GM12864 (cell line): ENCODE results near the gene GPR63.

Source experiments
- DNase-seq: peaks from one replicate; pipeline ENCODE4 v3.0.0-alpha.2; 2011; ENCODE audit warnings: low read depth
- H3K4me3 ChIP-seq: 2 replicates; pipeline ENCODE4 v1.5.1; 2011; ENCODE audit warnings: mild to moderate bottlenecking, low read depth, low read length, control low read depth
- CTCF ChIP-seq: IDR thresholded peaks from 2 replicates; pipeline ENCODE4 v1.5.1; 2011; ENCODE audit warnings: low read depth, mild to moderate bottlenecking, moderate library complexity, low read length, control low read depth, inconsistent platforms; ENCODE audit errors: missing control alignments

Gene GPR63

GRCh38 chr6:96786336-96786735 lies 50.9 kb downstream of the GPR63 start:
- DNase-seq = no peak
- no peak for TF ChIP-seq CTCF

GRCh38 chr6:96784650-96785049 lies 52.6 kb downstream of the GPR63 start:
- TF ChIP-seq CTCF = no peak
- no peak overlapping the region for H3K4me3 ChIP-seq
- no peak for DNase-seq

More at GRCh38 chr6:96786336-96786735, 50.9 kb downstream of the GPR63 start:
- H3K4me3 ChIP-seq = no peak overlapping the region

- DNase-seq = no peak
- no peak for TF ChIP-seq CTCF
- no peak overlapping the region for H3K4me3 ChIP-seq
These were observed 54.0 kb downstream of the GPR63 start for GRCh38 chr6:96783307-96783706.

DNA sequence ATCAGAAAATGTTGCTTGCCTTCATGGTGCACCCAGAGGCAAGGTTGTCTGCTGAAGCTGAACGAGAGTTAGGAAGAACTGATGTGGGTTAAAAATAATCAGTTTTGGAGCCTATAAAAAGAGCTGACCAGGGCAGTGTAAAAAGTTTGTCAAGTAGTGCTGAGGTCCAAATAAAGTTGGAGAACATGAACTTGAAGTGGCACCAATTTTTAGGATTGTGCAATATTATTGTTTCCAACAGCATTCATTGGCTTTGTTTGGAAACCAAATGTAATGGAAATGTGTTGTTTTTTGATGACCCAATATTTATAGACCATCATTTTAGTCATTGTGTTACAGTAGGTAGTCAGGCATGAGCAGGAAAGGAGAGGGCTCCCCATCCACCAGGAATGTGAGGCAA lies 55.7 kb downstream of the GPR63 start:
- no peak overlapping the region for H3K4me3 ChIP-seq
- no peak for TF ChIP-seq CTCF
- DNase-seq = no peak

DNA sequence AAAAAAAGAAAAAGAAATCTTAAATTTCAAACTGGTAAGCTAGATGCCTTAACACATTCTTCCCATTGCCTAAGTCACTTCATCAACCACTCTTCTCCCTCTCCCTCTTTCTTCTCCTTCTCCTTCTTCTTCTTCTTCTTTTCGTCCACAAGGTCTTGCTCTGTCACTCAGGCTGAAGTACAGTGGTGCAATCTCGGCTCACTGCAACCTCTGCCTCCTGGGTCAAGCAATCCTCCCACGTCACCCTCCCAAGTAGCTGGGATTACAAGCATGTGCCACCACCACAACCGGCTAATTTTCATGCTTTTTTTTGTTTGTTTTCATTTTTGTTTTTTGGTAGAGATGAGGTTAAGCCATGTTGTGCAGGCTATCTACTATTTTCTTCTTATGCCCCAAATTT lies 60.2 kb downstream of the GPR63 start:
- no peak for DNase-seq
- no peak for TF ChIP-seq CTCF
- no peak overlapping the region for H3K4me3 ChIP-seq

DNA sequence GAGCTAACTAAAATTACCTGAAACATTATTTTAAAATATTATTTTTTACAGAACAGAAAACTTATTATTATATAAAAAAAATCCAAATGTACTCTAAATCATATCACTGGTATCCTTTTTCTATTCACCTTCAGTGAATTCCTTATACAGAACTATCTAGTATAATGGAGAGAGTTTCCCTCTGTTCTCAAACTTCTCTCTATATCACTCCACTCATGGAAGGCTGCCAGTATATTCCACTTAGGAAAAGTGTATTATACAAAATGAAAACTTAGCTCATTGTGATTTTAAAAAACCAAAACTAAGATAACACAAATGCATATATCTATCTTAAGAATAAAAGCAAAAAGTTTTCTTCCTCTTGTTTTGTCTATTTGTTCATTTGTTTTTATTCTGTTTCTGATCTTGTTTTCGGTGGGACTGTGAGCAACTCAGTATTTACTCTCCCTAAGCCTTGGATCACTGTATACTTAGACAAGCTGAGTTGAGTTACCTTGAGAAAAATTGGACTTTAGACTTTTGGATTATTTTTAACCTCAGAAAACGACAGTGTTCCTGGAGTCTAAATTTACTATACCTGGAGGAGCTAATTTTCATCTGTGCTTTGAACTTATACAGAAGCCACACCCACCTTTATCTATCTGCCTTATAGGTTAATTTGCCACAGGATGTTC lies 61.4 kb downstream of the GPR63 start:
- no peak for DNase-seq
- TF ChIP-seq CTCF = no peak
- H3K4me3 ChIP-seq = no peak overlapping the region

DNA sequence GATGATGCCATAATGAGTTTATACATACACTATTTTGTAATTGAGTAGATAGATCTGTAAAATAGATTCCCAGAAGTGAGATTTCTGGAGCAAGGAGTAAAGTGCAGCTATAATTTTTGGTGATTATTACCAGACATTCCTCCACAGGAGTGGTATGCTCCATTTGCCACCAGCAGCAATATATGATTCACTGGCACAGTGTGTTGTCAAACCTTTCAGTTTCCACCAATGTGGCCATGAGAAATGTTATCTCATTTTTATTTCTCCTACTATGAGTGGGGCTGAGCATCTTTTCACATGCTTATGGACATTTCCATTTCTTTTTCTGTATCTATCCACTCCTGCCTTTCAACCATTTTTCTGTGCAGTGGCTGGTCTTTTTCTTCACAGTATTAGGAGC lies 70.5 kb downstream of the GPR63 start:
- no peak overlapping the region for H3K4me3 ChIP-seq
- TF ChIP-seq CTCF = no peak
- DNase-seq = no peak
